SK-N-SH (cell line): ENCODE results near the gene CAVIN3. TPM values are rescaled to one million over a fixed set of nuclear protein-coding genes. Genes with fewer than 3 reads are reported as not detected.

ENCODE experiments used
- CTCF ChIA-PET: fragments of 300-600, 350-600 bp; formaldehyde crosslinking; extraction: SDS; loops from one replicate; lab custom pipeline; 2021; lab: Yijun Ruan, JAX
- POLR2A ChIA-PET: fragments of 350-600 bp; sonication (Branson Sonifier 250); formaldehyde crosslinking; extraction: SDS; loops from one replicate; lab custom pipeline; 2020; ENCODE audit warnings: antibody characterized with exemption, inconsistent platforms; lab: Yijun Ruan, JAX
- DNase-seq: peaks from one replicate; pipeline ENCODE4 v3.0.0; 2012
- H2AFZ ChIP-seq: fragments of 200-600 bp; sonication (generic); 2 replicates; pipeline ENCODE4 v1.8.1; 2016; ENCODE audit warnings: antibody characterized with exemption, mild to moderate bottlenecking, low read depth
- H3F3A ChIP-seq: fragments of 200-600 bp; sonication (generic); replicated peaks from 2 replicates; pipeline ENCODE3; 2016; ENCODE audit warnings: antibody characterized with exemption, mild to moderate bottlenecking; ENCODE audit not compliant: insufficient read depth
- H3K27ac ChIP-seq, 2 experiments: fragments of 200-500 bp in 1 of 2; fragments of 200-600 bp in 1 of 2; sonication (Bioruptor generic) in 1 of 2; sonication (generic), shearing (Covaris generic) in 1 of 2; 2 replicates each; pipeline versions ENCODE4 v1.5.1 to v1.6.1; 2014 to 2016; ENCODE audit warnings: low read depth in 2 of 2, inconsistent platforms in 1 of 2, low read length in 1 of 2, mild to moderate bottlenecking in 1 of 2, mixed read lengths in 1 of 2
- H3K27me3 ChIP-seq: fragments of 200-600 bp; sonication (generic), shearing (Covaris generic); 2 replicates; pipeline ENCODE4 v1.6.1; 2016; ENCODE audit warnings: mixed run types; ENCODE audit not compliant: insufficient read depth
- H3K36me3 ChIP-seq, 2 experiments: fragments of 200-500 bp in 1 of 2; fragments of 200-600 bp in 1 of 2; sonication (Bioruptor generic) in 1 of 2; sonication (generic) in 1 of 2; replicated peaks in 1 of 2; 2 replicates each; pipeline versions ENCODE3 to v1.5.1; 2014 to 2016; ENCODE audit warnings: low read length in 1 of 2, mild to moderate bottlenecking in 1 of 2; ENCODE audit not compliant: insufficient read depth in 2 of 2, control insufficient read depth in 1 of 2
- H3K4me1 ChIP-seq, 2 experiments: fragments of 200-500 bp in 1 of 2; fragments of 200-600 bp in 1 of 2; sonication (Bioruptor generic) in 1 of 2; sonication (generic), shearing (Covaris generic) in 1 of 2; 2 replicates each; pipeline versions ENCODE4 v1.5.1 to v1.6.1; 2014 to 2016; ENCODE audit warnings: low read depth in 1 of 2, low read length in 1 of 2, mixed run types in 1 of 2; ENCODE audit not compliant: insufficient read depth in 2 of 2, control insufficient read depth in 1 of 2
- H3K4me2 ChIP-seq: fragments of 200-600 bp; sonication (generic), shearing (Covaris generic); 2 replicates; pipeline ENCODE4 v1.6.1; 2017; ENCODE audit warnings: mixed run types
- H3K4me3 ChIP-seq, 2 experiments: fragments of 200-500 bp in 1 of 2; fragments of 200-600 bp in 1 of 2; sonication (Bioruptor generic) in 1 of 2; sonication (generic), shearing (Covaris generic) in 1 of 2; 2 replicates each; pipeline versions ENCODE4 v1.5.1 to v1.8.1; 2014 to 2016; ENCODE audit warnings: low read depth in 2 of 2, inconsistent platforms in 1 of 2, low read length in 1 of 2, mild to moderate bottlenecking in 1 of 2, mixed read lengths in 1 of 2, moderate library complexity in 1 of 2
- H3K79me2 ChIP-seq: fragments of 200-600 bp; sonication (generic); 2 replicates; pipeline ENCODE4 v1.8.1; 2017; ENCODE audit warnings: mild to moderate bottlenecking; ENCODE audit not compliant: insufficient read depth
- H3K9ac ChIP-seq: fragments of 200-600 bp; sonication (generic); 2 replicates; pipeline ENCODE4 v1.6.1; 2017; ENCODE audit warnings: mixed run types
- H3K9me2 ChIP-seq: fragments of 200-600 bp; sonication (generic); 2 replicates; pipeline ENCODE4 v1.6.1; 2017; ENCODE audit warnings: mixed run types
- H3K9me3 ChIP-seq: fragments of 200-600 bp; sonication (generic); 2 replicates; pipeline ENCODE4 v1.6.1; 2017; ENCODE audit warnings: mixed run types, mild to moderate bottlenecking, moderate library complexity
- H4K20me1 ChIP-seq: fragments of 200-600 bp; sonication (generic); 2 replicates; pipeline ENCODE4 v1.6.1; 2017; ENCODE audit warnings: mild to moderate bottlenecking, mixed run types; ENCODE audit not compliant: insufficient read depth
- CTCF ChIP-seq: fragments of 200-600 bp; sonication (generic); IDR thresholded peaks from 2 replicates; pipeline ENCODE4 v1.6.1; 2017; ENCODE audit warnings: antibody characterized with exemption, mild to moderate bottlenecking, moderate library complexity
- MXI1 ChIP-seq: IDR thresholded peaks from 2 replicates; pipeline ENCODE4 v1.6.1; 2012; ENCODE audit warnings: mild to moderate bottlenecking, low read depth, low read length, improper control_type of control experiment
- RAD21 ChIP-seq: IDR thresholded peaks from 2 replicates; pipeline ENCODE4 v1.6.1; 2012; ENCODE audit warnings: mild to moderate bottlenecking, low read length
- TEAD4 ChIP-seq: IDR thresholded peaks from 2 replicates; pipeline ENCODE4 v1.4.0; 2012; ENCODE audit warnings: mild to moderate bottlenecking, borderline replicate concordance; ENCODE audit not compliant: insufficient read depth
- YY1 ChIP-seq: IDR thresholded peaks from 2 replicates; pipeline ENCODE4 v1.4.0; 2012; ENCODE audit warnings: low read depth, mild to moderate bottlenecking
- ZBTB33 ChIP-seq: IDR thresholded peaks from 2 replicates; pipeline ENCODE4 v1.4.0; 2012; ENCODE audit warnings: low read depth, borderline replicate concordance
- WGBS: methylation state at CpG from one replicate; pipeline ENCODE4 v1.1.6; 2017; ENCODE audit warnings: low lambda C conversion rate; 5-methylcytosine and 5-hydroxymethylcytosine counted together
- polyA plus RNA-seq, 3 experiments: library from polyadenylated mRNA; depleted of rRNA; stranded (reverse); fragments of >200 nt; gene quantifications; 2 replicates each; pipeline ENCODE4 v1.2.3, GENCODE V29; 2012

Gene CAVIN3
- polyA plus RNA-seq, 1 of the 3 experiments (the other 2 are of a cell fraction), result 23.5 TPM

- TF ChIP-seq YY1, result no peak
- H3K9ac ChIP-seq, result no peak overlapping the region
- CTCF ChIA-PET, result interaction anchor here (0.9 to 1.4 kb wide), 5 partner anchors 10 to 89 kb away, joined by 3 to 7 read pairs (median 4); no protein-coding TSS in a partner anchor
- WGBS, result 4% methylated on average over 4 of the region's 4 CpGs
- no peaks in the 10 kb centered on the region for H3F3A ChIP-seq
- no peak overlapping the region for H2AFZ ChIP-seq
- H3K9me3 ChIP-seq, result no peaks in the 10 kb centered on the region
- no peaks in the 10 kb centered on the region for H3K79me2 ChIP-seq
- H3K27ac ChIP-seq, result no peak overlapping the region
- no peaks in the 10 kb centered on the region for H3K9me2 ChIP-seq
- peaks cover 7% of the 10 kb centered on the region; the same call in 1 of the 2 replicates for H3K27me3 ChIP-seq
- no peak overlapping the region for H3K4me2 ChIP-seq
- no peak for DNase-seq
- no peaks in the 10 kb centered on the region; a peak in 1 of 4 replicates for H3K4me1 ChIP-seq
- H3K36me3 ChIP-seq, result no peaks in the 10 kb centered on the region
- no peak overlapping the region for H3K4me3 ChIP-seq
- POLR2A ChIA-PET, result no interaction called here
- H4K20me1 ChIP-seq, result no peaks in the 10 kb centered on the region
Observed at GRCh38 chr11:6273188-6273587, 47.1 kb downstream of the CAVIN3 start.

- WGBS, result 48% methylated on average over 2 of the region's 3 CpGs
- H3K9me3 ChIP-seq, result no peaks in the 10 kb centered on the region
- no peaks in the 10 kb centered on the region for H3K79me2 ChIP-seq
- POLR2A ChIA-PET, result no interaction called here
- H3K27me3 ChIP-seq, result peaks cover 9% of the 10 kb centered on the region; the same call in 1 of the 2 replicates
- no peaks in the 10 kb centered on the region for H3F3A ChIP-seq
- no peak overlapping the region for H3K4me3 ChIP-seq
- DNase-seq, result no peak
- H3K27ac ChIP-seq, result no peak overlapping the region
- no peak overlapping the region for H3K4me2 ChIP-seq
- H3K9ac ChIP-seq, result no peak overlapping the region
- H3K4me1 ChIP-seq, result no peaks in the 10 kb centered on the region; a peak in 1 of 4 replicates
- no peaks in the 10 kb centered on the region for H3K36me3 ChIP-seq
- H2AFZ ChIP-seq, result no peak overlapping the region
- H4K20me1 ChIP-seq, result no peaks in the 10 kb centered on the region
- no peaks in the 10 kb centered on the region for H3K9me2 ChIP-seq
- CTCF ChIA-PET, result interaction anchor here (0.9 to 2.7 kb wide), 5 partner anchors 20 to 82 kb away, joined by 3 to 11 read pairs (median 4); no protein-coding TSS in a partner anchor
- no peak for TF ChIP-seq ZBTB33
- no peak for TF ChIP-seq CTCF
- TF ChIP-seq YY1, result no peak
- TF ChIP-seq TEAD4, result no peak
- TF ChIP-seq RAD21, result no peak
- no peak for TF ChIP-seq MXI1
Observed at GRCh38 chr11:6271598-6271997, 48.7 kb downstream of the CAVIN3 start.
